Measurements from ENCODE around the gene PTPRN2. TPM values are rescaled to one million over a fixed set of nuclear protein-coding genes. Genes with fewer than 3 reads are reported as not detected.
A peak's percentile ranks its signal among the peaks of the same experiment; 100 is the strongest.

PTPRN2 gene
- total and polyA plus RNA-seq, 2 of the 8 experiments (the other 6 are each of a cell fraction or from before 2014, with no cell fraction given), result 2.6 to 4.5 TPM

GRCh38 chr7:158289761-158290523 lies 297.7 kb downstream of the PTPRN2 start:
- no peak overlapping the region for H4K91ac ChIP-seq (replicated peaks; ENCODE audit: insufficient read length, low read length)
- H3K4me3 ChIP-seq (ENCODE audit: extremely low read depth in 1 of 4, insufficient read depth in 2 of 4, low read depth in 3 of 4, low read length in 4 of 4), result no peak overlapping the region
- H2BK12ac ChIP-seq (ENCODE audit: low read depth, low read length), result no peak overlapping the region; the same call in 1 of the 2 replicates
- H2BK120ac ChIP-seq (replicated peaks; ENCODE audit: low read depth, low read length), result peak overlapping the region; percentile 57
- H3K4me2 ChIP-seq (ENCODE audit: insufficient read depth in 1 of 2, low read depth in 2 of 2, low read length in 2 of 2), result no peak overlapping the region
- no peak overlapping the region for H4K8ac ChIP-seq (ENCODE audit: extremely low read depth, insufficient read depth, low read length)
- no peak overlapping the region for H4K5ac ChIP-seq (ENCODE audit: insufficient read length, low read depth, low read length)
- no peaks in the 10 kb centered on the region for H4K20me1 ChIP-seq (replicated peaks in 1 of 2; ENCODE audit: control insufficient read depth in 1 of 2, insufficient read depth in 2 of 2, low read length in 2 of 2)
- no peaks in the 10 kb centered on the region for H3K23me2 ChIP-seq (ENCODE audit: low read depth, low read length)
- DNase-seq (ENCODE audit: low read depth in 1 of 2, low spot score in 2 of 2) (peak in 1 of 2 experiments; percentile 22), FAIRE-seq (no peak)
- no peaks in the 10 kb centered on the region for H3K79me1 ChIP-seq (ENCODE audit: low read depth, low read length)
- no peak overlapping the region for H2AFZ ChIP-seq (ENCODE audit: low read length)
- H3K18ac ChIP-seq (ENCODE audit: extremely low read depth, low read length), result no peak overlapping the region
- H3K14ac ChIP-seq (ENCODE audit: insufficient read length), result no peak overlapping the region
- H2AK5ac ChIP-seq (ENCODE audit: low read depth, low read length), result no peak overlapping the region
- no peak overlapping the region for H3K9ac ChIP-seq (replicated peaks in 1 of 4; ENCODE audit: extremely low read depth in 1 of 4, low read depth in 3 of 4, low read length in 3 of 4)
- no peaks in the 10 kb centered on the region for H3K36me3 ChIP-seq (ENCODE audit: control insufficient read depth in 2 of 4, insufficient read depth in 4 of 4, low read length in 3 of 4)
- H3K27ac ChIP-seq (ENCODE audit: low read depth, low read length), result no peak overlapping the region
- CTCF ChIA-PET (ENCODE audit: partially characterized antibody), result no interaction called here
- H3K56ac ChIP-seq (replicated peaks; ENCODE audit: insufficient read length, low read depth, low read length), result no peak overlapping the region
- peaks cover 0 to 7% (median under 1%) of the 10 kb centered on the region in 4 experiments; a peak in 2 of 7 replicates for H3K4me1 ChIP-seq (replicated peaks in 1 of 4; ENCODE audit: control insufficient read depth in 3 of 4, insufficient read depth in 4 of 4, low read length in 3 of 4)
- H3K79me2 ChIP-seq (ENCODE audit: control insufficient read depth in 1 of 2, insufficient read depth in 2 of 2, low read length in 2 of 2), result no peaks in the 10 kb centered on the region
- POLR2A ChIA-PET (ENCODE audit: partially characterized antibody), result no interaction called here
- WGBS, 2 experiments (ENCODE audit: extremely low coverage in 1 of 2, insufficient coverage in 1 of 2, insufficient read length in 1 of 2, insufficient replicate concordance in 2 of 2, low coverage in 1 of 2, low lambda C conversion rate in 2 of 2, missing lambda C conversion rate in 1 of 2), result 84% methylated on average over 5 of the region's 5 CpGs; no CpG with 5 or more reads in 1 of the 2 experiments
- no peak overlapping the region for H3K4ac ChIP-seq (replicated peaks; ENCODE audit: insufficient read length, low read depth, low read length)
- no peak overlapping the region for H2BK20ac ChIP-seq (ENCODE audit: low read length)
- no peak overlapping the region for H2BK15ac ChIP-seq (ENCODE audit: low read length)
- H2BK5ac ChIP-seq (ENCODE audit: low read depth, low read length), result no peak overlapping the region
- H3K23ac ChIP-seq (ENCODE audit: insufficient read length), result no peak overlapping the region
- peaks cover 29 to 32% of the 10 kb centered on the region in 2 experiments for H3K9me3 ChIP-seq (ENCODE audit: insufficient read depth in 2 of 2, low read depth in 1 of 2, low read length in 1 of 2)
- no peaks in the 10 kb centered on the region for H3K27me3 ChIP-seq (replicated peaks in 1 of 4; ENCODE audit: control insufficient read depth in 3 of 4, extremely low read depth in 1 of 4, insufficient read depth in 3 of 4, low read length in 3 of 4)
- TF ChIP-seq FOSL1 (IDR thresholded peaks at IDR 0.05; ENCODE audit: insufficient read depth, low read depth, low read length) (no peak), USF2 (IDR thresholded peaks at IDR 0.05; ENCODE audit: low read length) (no peak), POU5F1 (IDR thresholded peaks at IDR 0.05; ENCODE audit: low read depth, low read length) (no peak), SIN3A (conservative IDR thresholded peaks at IDR 0.05 in 1 of 2, IDR thresholded peaks at IDR 0.05 in 1 of 2; ENCODE audit: low read depth in 1 of 2, low read length in 2 of 2) (no peak), CBX5 (IDR thresholded peaks at IDR 0.05; ENCODE audit: low read depth, low read length) (no peak), YY1 (IDR thresholded peaks at IDR 0.05; ENCODE audit: low read depth, low read length) (no peak), SP4 (IDR thresholded peaks at IDR 0.05; ENCODE audit: low read length) (no peak), ATF3 (IDR thresholded peaks at IDR 0.05; ENCODE audit: insufficient read depth, low read depth, low read length) (no peak), NANOG (IDR thresholded peaks at IDR 0.05; ENCODE audit: insufficient read depth, low read depth, low read length, poor library complexity, severe bottlenecking) (no peak), RXRA (IDR thresholded peaks at IDR 0.05; ENCODE audit: insufficient read depth, low read depth, low read length) (no peak), EGR1 (IDR thresholded peaks at IDR 0.05; ENCODE audit: borderline replicate concordance, low read depth, low read length) (no peak)

Data from H1 (cell line).